ENCODE measurements around the gene TIMP4.

The TIMP4 gene

GRCh38 chr3:12185172-12185710 lies 26.5 kb upstream of the TIMP4 start:
- DNase-seq (ENCODE audit: low spot score) = no peak

- DNase-seq (ENCODE audit: low spot score) = no peak
Observed at GRCh38 chr3:12184541-12184940, 25.8 kb upstream of the TIMP4 start.

- no peak for DNase-seq (ENCODE audit: low spot score)
Observed at GRCh38 chr3:12182687-12183441, 24.2 kb upstream of the TIMP4 start.

GRCh38 chr3:12181806-12182205 lies 23.1 kb upstream of the TIMP4 start:
- DNase-seq (ENCODE audit: low spot score) = no peak

GRCh38 chr3:12181301-12181700 lies 22.6 kb upstream of the TIMP4 start:
- no peak for DNase-seq (ENCODE audit: low spot score)

- no peak for DNase-seq (ENCODE audit: low spot score)
Observed at GRCh38 chr3:12180631-12181030, 21.9 kb upstream of the TIMP4 start.

- DNase-seq (ENCODE audit: low spot score) = peak; percentile 79
Observed at GRCh38 chr3:12180218-12180617, 21.5 kb upstream of the TIMP4 start.

- no peak for DNase-seq (ENCODE audit: low spot score)
Observed at GRCh38 chr3:12179441-12179840, 20.7 kb upstream of the TIMP4 start.

GRCh38 chr3:12178091-12178820 lies 19.5 kb upstream of the TIMP4 start:
- peak; percentile 75 for DNase-seq (ENCODE audit: low spot score)

- DNase-seq (ENCODE audit: low spot score) = no peak
Observed at GRCh38 chr3:12177126-12177525, 18.4 kb upstream of the TIMP4 start.

GRCh38 chr3:12175844-12176453 lies 17.2 kb upstream of the TIMP4 start:
- DNase-seq (ENCODE audit: low spot score) = peak; percentile 43

- DNase-seq (ENCODE audit: low spot score) = no peak
Observed at GRCh38 chr3:12175137-12175593, 16.5 kb upstream of the TIMP4 start.

- DNase-seq (ENCODE audit: low spot score) = peak; percentile 54
Observed at GRCh38 chr3:12170207-12170606, 11.5 kb upstream of the TIMP4 start.

GRCh38 chr3:12165909-12166308 lies 7.2 kb upstream of the TIMP4 start:
- no peak for DNase-seq (ENCODE audit: low spot score)

GRCh38 chr3:12159227-12159601 lies 502 bp upstream of the TIMP4 start:
- no peak for DNase-seq (ENCODE audit: low spot score)

- DNase-seq (ENCODE audit: low spot score) = no peak
Observed at GRCh38 chr3:12157026-12157425, 1.7 kb downstream of the TIMP4 start.

- DNase-seq (ENCODE audit: low spot score) = peak; percentile 61
Observed at GRCh38 chr3:12155828-12156227, 2.9 kb downstream of the TIMP4 start.

GRCh38 chr3:12155264-12155663 lies 3.4 kb downstream of the TIMP4 start:
- no peak for DNase-seq (ENCODE audit: low spot score)

- no peak for DNase-seq (ENCODE audit: low spot score)
Observed at GRCh38 chr3:12154151-12154550, 4.6 kb downstream of the TIMP4 start.

GRCh38 chr3:12150112-12150511 lies 8.6 kb downstream of the TIMP4 start:
- no peak for DNase-seq (ENCODE audit: low spot score)

GRCh38 chr3:12149029-12149428 lies 9.7 kb downstream of the TIMP4 start:
- DNase-seq (ENCODE audit: low spot score) = no peak

GRCh38 chr3:12148183-12148940 lies 10.3 kb downstream of the TIMP4 start:
- no peak for DNase-seq (ENCODE audit: low spot score)
